CD14-positive monocyte (primary cell): ENCODE results near the gene CUL7. TPM values are rescaled to one million over a fixed set of nuclear protein-coding genes. Genes with fewer than 3 reads are reported as not detected.

Source experiments
- DNase-seq, 3 donors: peaks; one replicate each; pipeline ENCODE4 v3.0.0-alpha.2; 2011 to 2022
- H2AFZ ChIP-seq: 2 replicates; pipeline ENCODE4 v1.6.0; 2012; ENCODE audit warnings: mild to moderate bottlenecking, low read depth, low read length, inconsistent platforms; ENCODE audit not compliant: insufficient read depth, poor library complexity, severe bottlenecking
- H3K27ac ChIP-seq, 2 donors: 1 replicate in 1 of 2; 2 replicates in 1 of 2; pipeline ENCODE4 v1.5.1; 2012 to 2013; ENCODE audit warnings: low read length in 2 of 2, control low read depth in 1 of 2, inconsistent platforms in 1 of 2, low read depth in 1 of 2, mild to moderate bottlenecking in 1 of 2
- H3K27me3 ChIP-seq, 2 donors: one replicate each; pipeline versions ENCODE4 v1.6.0 to v1.6.1; 2011 to 2013; ENCODE audit warnings: low read length in 2 of 2; ENCODE audit not compliant: control insufficient read depth in 2 of 2, insufficient read depth in 2 of 2
- H3K36me3 ChIP-seq, 2 donors: replicated peaks in 1 of 2; 1 replicate in 1 of 2; 2 replicates in 1 of 2; pipeline versions ENCODE4 v1.5.1 to v1.6.1; 2012 to 2013; ENCODE audit warnings: low read length in 2 of 2, control low read depth in 1 of 2, inconsistent platforms in 1 of 2, mild to moderate bottlenecking in 1 of 2; ENCODE audit not compliant: insufficient read depth in 2 of 2, control insufficient read depth in 1 of 2
- H3K4me1 ChIP-seq, 2 donors: 1 replicate in 1 of 2; 2 replicates in 1 of 2; pipeline versions ENCODE4 v1.5.1 to v1.6.1; 2012 to 2013; ENCODE audit warnings: low read length in 2 of 2, control low read depth in 1 of 2, inconsistent platforms in 1 of 2, mild to moderate bottlenecking in 1 of 2, moderate library complexity in 1 of 2; ENCODE audit not compliant: insufficient read depth in 2 of 2, control insufficient read depth in 1 of 2
- H3K4me2 ChIP-seq: replicated peaks from 2 replicates; pipeline ENCODE3; 2012; ENCODE audit warnings: low read length, moderate library complexity, mild to moderate bottlenecking; ENCODE audit not compliant: poor library complexity, severe bottlenecking; ENCODE audit errors: extremely low read depth
- H3K4me3 ChIP-seq, 3 experiments: fragments of 200-600 bp in 1 of 3; sonication (generic) in 1 of 3; replicated peaks in 1 of 3; 1 replicate in 2 of 3; 2 replicates in 1 of 3; pipeline ENCODE4 v1.5.1; 2011 to 2013; ENCODE audit warnings: low read length in 3 of 3, mild to moderate bottlenecking in 3 of 3, control low read depth in 2 of 3, low read depth in 2 of 3, inconsistent platforms in 1 of 3, moderate library complexity in 1 of 3
- H3K79me2 ChIP-seq: 2 replicates; pipeline ENCODE4 v1.6.0; 2012; ENCODE audit warnings: mild to moderate bottlenecking, control low read depth, inconsistent platforms, low read length, moderate library complexity; ENCODE audit not compliant: insufficient read depth
- H3K9ac ChIP-seq: 2 replicates; pipeline ENCODE4 v1.6.0; 2017; ENCODE audit warnings: low read length, mild to moderate bottlenecking; ENCODE audit not compliant: insufficient read depth, poor library complexity, severe bottlenecking
- H3K9me3 ChIP-seq, 2 donors: replicated peaks in 1 of 2; 1 replicate in 1 of 2; 2 replicates in 1 of 2; pipeline versions ENCODE4 v1.5.1 to v1.6.1; 2012 to 2013; ENCODE audit warnings: low read length in 2 of 2, control low read depth in 1 of 2; ENCODE audit not compliant: control insufficient read depth in 1 of 2, insufficient read depth in 1 of 2
- H4K20me1 ChIP-seq: 2 replicates; pipeline ENCODE4 v1.6.0; 2012; ENCODE audit warnings: mild to moderate bottlenecking, low read length, control low read depth, moderate library complexity; ENCODE audit not compliant: insufficient read depth
- H3K27ac Mint-ChIP-seq, 7 donors: one replicate each; pipeline ENCODE4 v1.8.0; 2020; ENCODE audit warnings: mild to moderate bottlenecking in 7 of 7, mixed read lengths in 7 of 7, moderate library complexity in 6 of 7, inconsistent platforms in 2 of 7
- H3K27me3 Mint-ChIP-seq, 3 donors: one replicate each; pipeline ENCODE4 v1.8.0; 2021 to 2022; ENCODE audit warnings: low read depth in 3 of 3, mild to moderate bottlenecking in 3 of 3, mixed read lengths in 3 of 3, moderate library complexity in 3 of 3, inconsistent platforms in 1 of 3
- H3K36me3 Mint-ChIP-seq, 2 donors: one replicate each; pipeline ENCODE4 v1.8.0; 2020; ENCODE audit warnings: mixed read lengths in 2 of 2, inconsistent platforms in 1 of 2, mild to moderate bottlenecking in 1 of 2
- H3K4me1 Mint-ChIP-seq: one replicate; pipeline ENCODE4 v1.8.0; 2020; ENCODE audit warnings: mild to moderate bottlenecking, mixed read lengths
- H3K4me3 Mint-ChIP-seq, 2 donors: one replicate each; pipeline ENCODE4 v1.8.0; 2020; ENCODE audit warnings: mild to moderate bottlenecking in 2 of 2, mixed read lengths in 2 of 2, moderate library complexity in 1 of 2
- H3K9me3 Mint-ChIP-seq, 7 donors: one replicate each; pipeline ENCODE4 v1.8.0; 2020 to 2022; ENCODE audit warnings: mixed read lengths in 7 of 7, mild to moderate bottlenecking in 6 of 7, moderate library complexity in 6 of 7, inconsistent platforms in 2 of 7
- CTCF ChIP-seq: fragments of 200-600 bp; IDR thresholded peaks from one replicate; pipeline ENCODE4 v1.8.0; 2022; ENCODE audit warnings: antibody characterized with exemption, mild to moderate bottlenecking
- WGBS: methylation state at CpG from one replicate; pipeline ENCODE4 v1.1.5; 2013; ENCODE audit warnings: missing lambda C conversion rate; ENCODE audit not compliant: insufficient coverage; 5-methylcytosine and 5-hydroxymethylcytosine counted together
- intact Hi-C, 2 donors: fragments of 100-400 bp; cut with micrococcal nuclease; formaldehyde crosslinking; loops; one replicate each; pipeline versions ENCODE4 v1.15.0 to v1.15.1; 2023
- polyA plus RNA-seq, 3 donors: library from polyadenylated mRNA; depleted of rRNA in 1 of 3; unstranded in 2 of 3; stranded (reverse) in 1 of 3; fragments of 300-500 nt in 2 of 3; fragments of >200 nt in 1 of 3; fragmentation: Illumina TruSeq in 2 of 3; gene quantifications; 1 replicate in 2 of 3; 2 replicates in 1 of 3; pipeline ENCODE4 v1.2.3, GENCODE V29; 2012 to 2021

CUL7 gene
- polyA plus RNA-seq, 3 donors, result 1.2 to 11.6 (median 2.4) TPM

DNA sequence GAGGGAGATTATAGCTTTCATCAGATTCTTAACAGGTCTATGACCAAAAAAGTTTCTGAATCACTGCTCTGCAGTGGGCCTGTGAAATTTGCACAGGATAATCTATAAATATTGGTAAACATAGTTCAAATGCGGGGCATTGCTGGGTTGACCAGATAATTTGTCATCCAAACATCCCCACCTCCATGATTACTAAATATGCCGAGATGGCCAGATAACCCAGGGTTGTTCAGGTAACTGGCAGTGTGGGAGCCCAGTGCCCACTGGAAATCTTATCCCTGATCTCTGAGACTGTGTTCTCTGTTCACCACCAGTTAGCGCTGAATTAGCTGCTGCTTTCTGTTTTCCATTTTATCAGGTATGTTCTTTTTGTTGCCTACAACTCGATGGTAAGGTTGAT is 43.9 kb upstream of the CUL7 start:
- peaks cover 31% of the 10 kb centered on the region for H3K4me1 Mint-ChIP-seq

GRCh38 chr6:43097098-43097489 is 43.4 kb upstream of the CUL7 start:
- Histone ChIP-seq H3K4me2 (no peak overlapping the region), H2AFZ (peak overlapping the region; percentile 81)

More for the DNA sequence above, 43.9 kb upstream of the CUL7 start:
- Histone ChIP-seq H3K9ac (no peak overlapping the region), H3K79me2 (no peaks in the 10 kb centered on the region), H3K27ac (no peak overlapping the region), H4K20me1 (no peaks in the 10 kb centered on the region), H3K36me3 (no peaks in the 10 kb centered on the region), H3K27me3 (no peaks in the 10 kb centered on the region), H3K4me3 (no peak overlapping the region), H3K9me3 (no peaks in the 10 kb centered on the region), H2AFZ (peak overlapping the region; percentile 81), H3K4me1 (peaks cover 0 to 24% of the 10 kb centered on the region in 2 donors), H3K4me2 (no peak overlapping the region)
- Mint-ChIP-seq H3K27ac (no peak overlapping the region), H3K4me3 (no peak overlapping the region), H3K36me3 (no peaks in the 10 kb centered on the region), H3K27me3 (peaks cover 0 to 3% (median 3%) of the 10 kb centered on the region in 3 donors), H3K9me3 (no peaks in the 10 kb centered on the region)
- no peak for TF ChIP-seq CTCF
- DNase-seq, result no peak
- WGBS, result 94% methylated on average over 3 of the region's 4 CpGs
- intact Hi-C loops, result no loop called here

More at GRCh38 chr6:43097098-43097489, 43.4 kb upstream of the CUL7 start:
- Histone ChIP-seq H3K27me3 (no peaks in the 10 kb centered on the region), H3K27ac (no peak overlapping the region), H3K4me1 (peaks cover 0 to 24% of the 10 kb centered on the region in 2 donors), H3K9me3 (no peaks in the 10 kb centered on the region), H4K20me1 (no peaks in the 10 kb centered on the region), H3K9ac (no peak overlapping the region), H3K4me3 (no peak overlapping the region), H3K36me3 (no peaks in the 10 kb centered on the region), H3K79me2 (no peaks in the 10 kb centered on the region)
- no peaks in the 10 kb centered on the region for H3K36me3 Mint-ChIP-seq
- H3K27me3 Mint-ChIP-seq, result peaks cover 0 to 3% (median 3%) of the 10 kb centered on the region in 3 donors
- intact Hi-C loops, result no loop called here
- H3K4me1 Mint-ChIP-seq, result peaks cover 31% of the 10 kb centered on the region
- DNase-seq, result no peak
- no peaks in the 10 kb centered on the region for H3K9me3 Mint-ChIP-seq
- peak overlapping the region in 1 of 7 donors; percentile 56 for H3K27ac Mint-ChIP-seq
- H3K4me3 Mint-ChIP-seq, result no peak overlapping the region
- WGBS, result 100% methylated on average over 2 of the region's 5 CpGs
- no peak for TF ChIP-seq CTCF
